SW480 (cell line): ENCODE data around the gene C5orf52.
A peak's percentile ranks its signal among the peaks of the same experiment; 100 is the strongest.
"Not testable (repeated sequence)": the region's sequence is repeated elsewhere in the genome, so short reads cannot be mapped to it uniquely, and the experiment has no call there.

Experiments
- DNase-seq: peaks from one replicate; pipeline ENCODE4 v3.0.0-alpha.2; 2016; ENCODE audit warnings: low spot score

The C5orf52 gene

GRCh38 chr5:157679801-157680200 lies 8.5 kb downstream of the C5orf52 start:
- no peak for DNase-seq

GRCh38 chr5:157680239-157680638 lies 8.9 kb downstream of the C5orf52 start:
- no peak for DNase-seq

- no peak for DNase-seq
Observed at GRCh38 chr5:157681048-157681447, 9.7 kb downstream of the C5orf52 start.

GRCh38 chr5:157682257-157682656 lies 10.9 kb downstream of the C5orf52 start:
- no peak for DNase-seq

GRCh38 chr5:157686276-157687197 lies 15.2 kb downstream of the C5orf52 start:
- DNase-seq, result not testable (repeated sequence)

GRCh38 chr5:157687198-157687554 lies 15.8 kb downstream of the C5orf52 start:
- no peak for DNase-seq

GRCh38 chr5:157689942-157690689 lies 18.8 kb downstream of the C5orf52 start:
- no peak for DNase-seq

GRCh38 chr5:157690690-157691433 lies 19.5 kb downstream of the C5orf52 start:
- no peak for DNase-seq

GRCh38 chr5:157693816-157694215 lies 22.5 kb downstream of the C5orf52 start:
- not testable (repeated sequence) for DNase-seq

- not testable (repeated sequence) for DNase-seq
Observed at GRCh38 chr5:157696154-157696553, 24.8 kb downstream of the C5orf52 start.

GRCh38 chr5:157698674-157699073 lies 27.3 kb downstream of the C5orf52 start:
- not testable (repeated sequence) for DNase-seq

GRCh38 chr5:157703736-157704135 lies 32.4 kb downstream of the C5orf52 start:
- DNase-seq, result no peak

- DNase-seq, result no peak
Observed at GRCh38 chr5:157708866-157709265, 37.5 kb downstream of the C5orf52 start.

GRCh38 chr5:157709346-157709745 lies 38.0 kb downstream of the C5orf52 start:
- no peak for DNase-seq

GRCh38 chr5:157710431-157710830 lies 39.1 kb downstream of the C5orf52 start:
- no peak for DNase-seq

- no peak for DNase-seq
Observed at GRCh38 chr5:157710882-157711281, 39.5 kb downstream of the C5orf52 start.

- no peak for DNase-seq
Observed at GRCh38 chr5:157713830-157714595, 42.7 kb downstream of the C5orf52 start.

- DNase-seq, result no peak
Observed at GRCh38 chr5:157714596-157714864, 43.2 kb downstream of the C5orf52 start.

- DNase-seq, result peak; percentile 62
Observed at GRCh38 chr5:157718519-157718918, 47.2 kb downstream of the C5orf52 start.

GRCh38 chr5:157719245-157719644 lies 47.9 kb downstream of the C5orf52 start:
- no peak for DNase-seq

GRCh38 chr5:157721159-157721558 lies 49.8 kb downstream of the C5orf52 start:
- peak; percentile 31 for DNase-seq

GRCh38 chr5:157722895-157723294 lies 51.6 kb downstream of the C5orf52 start:
- not testable (repeated sequence) for DNase-seq
